GM18873 (cell line): ENCODE measurements around the gene GSX2.
"Not testable (repeated sequence)": the region's sequence is repeated elsewhere in the genome, so short reads cannot be mapped to it uniquely, and the experiment has no call there.

ENCODE experiments used
- ATAC-seq: cut with Tn5 transposase; IDR thresholded peaks from one replicate; pipeline ENCODE4 v1.9.1; 2021; ENCODE audit warnings: mild to moderate bottlenecking, moderate library complexity, moderate number of reproducible peaks; ENCODE audit not compliant: unreplicated experiment, low FRiP score

Gene GSX2

DNA sequence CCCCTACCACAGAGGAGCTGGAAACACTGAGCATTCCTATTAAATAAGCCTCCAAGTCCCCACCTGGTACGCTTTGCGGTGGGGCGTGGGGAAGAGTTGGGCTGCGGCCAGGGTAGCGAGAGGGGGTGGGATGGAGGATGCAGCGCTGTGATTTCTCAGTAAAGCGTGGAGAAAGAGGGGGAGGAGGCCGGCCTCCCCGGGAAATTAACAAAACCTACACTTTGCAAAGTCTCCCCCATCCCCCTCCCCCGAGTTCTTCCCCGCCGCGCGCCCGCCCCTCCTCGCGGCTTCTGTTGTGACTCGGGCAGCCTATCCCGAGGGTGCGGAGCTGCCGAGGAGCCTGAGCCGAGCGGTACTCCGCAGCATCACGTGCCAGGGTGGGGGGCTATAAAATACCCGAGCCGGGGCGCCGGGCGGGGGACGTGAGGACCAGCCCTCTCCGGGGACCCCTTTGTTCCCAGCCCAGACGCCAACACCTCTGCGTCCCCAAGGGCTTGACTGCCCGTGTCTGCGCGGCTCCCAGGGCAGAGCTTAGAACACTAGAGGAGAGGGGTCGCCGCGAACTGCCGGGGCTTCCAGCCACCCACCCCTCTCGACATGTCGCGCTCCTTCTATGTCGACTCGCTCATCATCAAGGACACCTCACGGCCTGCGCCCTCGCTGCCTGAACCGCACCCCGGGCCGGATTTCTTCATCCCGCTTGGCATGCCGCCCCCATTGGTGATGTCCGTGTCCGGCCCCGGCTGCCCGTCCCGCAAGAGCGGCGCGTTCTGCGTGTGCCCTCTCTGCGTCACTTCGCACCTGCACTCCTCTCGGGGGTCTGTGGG lies at the start of gene GSX2:
GSX2 (plus strand) TSS at position 416 of the 827 bp plus-strand sequence; CDS start at position 598, 182 bp downstream.
- ATAC-seq: no peak

DNA sequence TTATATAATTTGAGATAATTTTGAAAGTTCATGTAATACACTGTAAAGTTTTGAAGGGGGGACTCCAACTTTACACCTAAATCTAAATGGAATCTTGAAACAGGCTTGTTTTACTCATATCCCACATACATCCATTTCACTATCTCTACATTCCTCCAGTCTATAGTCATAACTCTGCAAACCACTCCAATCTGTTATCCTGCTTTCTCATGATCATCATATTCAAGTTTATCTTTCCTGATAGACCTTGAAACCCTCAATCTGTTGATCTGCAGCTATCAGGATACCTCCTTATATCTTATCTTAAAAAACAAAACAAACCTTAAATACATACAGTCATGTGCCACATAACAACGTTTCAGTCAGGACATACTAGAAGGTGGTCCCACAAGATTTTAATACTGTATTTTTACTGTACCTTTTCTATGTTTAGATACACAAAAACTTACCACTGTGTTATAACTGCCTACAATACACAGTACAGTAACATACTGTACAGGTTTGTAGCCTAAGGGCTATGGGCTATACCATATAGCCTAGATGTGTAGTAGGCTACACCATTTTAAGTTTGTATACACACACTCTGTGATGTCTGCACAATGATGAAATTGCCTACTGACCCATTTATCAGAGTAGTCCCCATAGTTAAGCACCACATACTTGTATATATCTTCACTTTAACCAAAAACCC lies 49.6 kb upstream of the GSX2 start:
- ATAC-seq: no peak

DNA sequence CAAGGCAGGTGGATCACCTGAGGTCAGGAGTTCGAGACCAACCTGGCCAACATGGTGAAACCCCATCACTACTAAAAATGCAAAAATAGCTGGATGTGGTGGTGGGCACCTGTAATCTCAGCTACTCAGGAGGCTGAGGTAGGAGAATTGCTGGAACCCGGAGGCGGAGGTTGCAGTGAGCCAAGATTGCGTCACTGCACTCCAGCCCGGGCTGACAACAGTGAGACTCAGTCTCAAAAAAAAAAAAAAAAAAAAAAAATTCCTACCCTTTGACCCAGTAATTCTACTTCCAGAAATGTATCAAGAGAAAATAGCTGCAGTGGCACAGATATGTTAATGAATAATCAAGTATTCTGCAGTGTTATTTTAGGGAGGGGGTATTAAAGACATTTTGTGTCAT lies 46.6 kb upstream of the GSX2 start:
- not testable (repeated sequence) for ATAC-seq

DNA sequence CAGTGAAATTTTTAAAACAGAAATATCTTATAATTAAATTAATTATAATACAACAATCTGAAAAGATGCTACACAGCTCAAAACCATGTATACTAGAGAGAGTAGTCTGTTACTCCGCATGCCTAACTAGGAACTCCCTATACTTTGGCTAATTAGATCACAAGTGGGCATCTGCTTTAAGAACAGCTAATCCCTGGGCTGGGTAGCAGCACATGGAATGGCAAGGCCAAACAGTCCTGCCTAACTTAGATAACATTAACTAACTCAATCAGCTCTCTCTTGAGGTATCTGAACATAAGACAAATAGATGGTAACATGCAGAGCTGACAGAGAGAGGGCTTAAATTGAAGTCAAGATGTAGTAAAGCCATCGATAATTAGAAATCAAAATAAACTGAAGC lies 45.5 kb upstream of the GSX2 start:
- no peak for ATAC-seq

DNA sequence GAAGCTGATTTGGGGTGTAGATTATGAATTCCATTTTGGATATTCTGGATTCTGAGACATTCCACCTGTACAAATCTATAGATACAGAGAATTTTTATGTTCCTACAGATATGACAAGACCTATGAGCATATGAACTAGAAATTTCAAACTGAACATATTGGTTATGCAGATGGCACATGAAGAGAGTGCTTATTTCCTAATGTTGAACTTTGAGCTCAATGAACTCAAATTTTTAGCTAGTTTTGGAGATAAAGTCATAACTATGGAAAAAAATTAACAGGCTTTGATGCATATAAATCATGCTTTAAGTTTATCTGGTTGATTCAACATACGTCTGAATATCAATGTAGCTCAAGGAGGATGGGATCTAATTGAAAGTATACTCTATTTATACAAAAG lies 44.5 kb upstream of the GSX2 start:
- no peak for ATAC-seq

DNA sequence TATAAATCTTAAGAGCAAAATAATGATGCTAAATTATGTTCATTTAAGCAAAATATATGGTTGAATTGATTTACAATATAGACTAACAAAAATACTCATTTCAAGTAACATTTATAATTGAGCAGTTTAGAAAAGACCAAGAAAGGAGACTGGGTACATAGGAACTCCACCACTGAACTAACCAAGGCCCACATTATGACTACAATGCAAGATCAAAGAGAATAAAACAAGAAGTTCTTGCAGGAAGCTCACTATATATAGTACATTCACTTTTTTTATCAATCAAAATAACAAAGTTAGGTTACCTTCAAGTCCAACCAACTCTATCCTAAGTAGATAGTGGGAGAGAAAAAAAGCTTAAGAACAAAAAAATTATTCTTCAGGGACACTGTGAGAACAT lies 43.6 kb upstream of the GSX2 start:
- ATAC-seq: no peak

DNA sequence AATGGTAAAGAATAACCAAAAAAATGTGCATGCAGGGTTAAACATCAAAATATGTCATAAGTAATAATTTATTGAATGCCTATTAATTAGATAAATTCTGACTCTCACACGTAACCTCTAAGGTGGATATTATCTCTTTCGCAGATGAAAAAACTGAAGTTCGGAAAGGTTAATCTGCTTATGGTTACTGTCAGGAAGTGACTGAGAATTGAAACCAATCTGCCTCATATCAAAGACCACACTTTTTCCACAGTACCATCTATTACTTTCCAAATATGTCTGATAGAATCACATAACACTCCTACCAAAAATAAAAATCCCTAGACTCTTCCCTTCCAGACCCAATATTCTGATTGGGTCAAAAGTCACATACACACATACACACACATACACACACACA lies 41.8 kb upstream of the GSX2 start:
- ATAC-seq: no peak

DNA sequence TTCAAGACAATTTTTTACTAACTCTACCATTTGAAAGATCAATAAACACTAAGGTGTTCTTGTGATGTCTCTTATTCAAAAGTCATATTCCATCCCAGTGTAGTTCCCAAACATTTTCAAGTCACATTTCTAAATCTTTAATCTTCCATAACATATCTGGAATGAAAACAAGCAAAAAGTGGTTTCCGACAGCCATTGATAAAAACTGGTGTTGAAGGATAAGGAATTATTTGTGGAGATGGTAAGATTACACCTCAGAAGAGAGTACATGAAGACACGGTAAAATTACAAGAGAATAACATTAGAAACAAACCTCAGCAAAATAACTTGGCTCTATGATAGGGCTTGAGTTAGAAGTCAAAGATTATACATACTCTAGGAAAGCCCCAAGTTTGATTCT lies 39.8 kb upstream of the GSX2 start:
- no peak for ATAC-seq

DNA sequence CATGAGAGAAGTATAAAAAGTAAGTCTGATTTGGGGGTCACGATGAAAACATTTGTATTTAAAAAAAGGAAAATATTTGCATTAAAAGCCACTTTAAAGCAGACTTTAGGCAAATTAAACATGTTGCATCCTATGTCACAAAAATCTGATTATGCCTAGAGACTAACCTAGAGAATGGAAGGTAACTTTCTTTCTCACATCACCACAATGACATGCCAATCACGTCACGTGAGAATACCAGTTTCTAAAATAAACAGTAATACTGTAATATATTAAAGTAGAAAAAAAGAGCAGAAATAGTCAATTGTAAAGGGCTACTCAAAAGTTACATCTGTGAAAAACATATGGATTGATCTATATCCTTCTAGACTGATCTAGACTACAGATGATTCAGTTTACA lies 38.9 kb upstream of the GSX2 start:
- no peak for ATAC-seq

DNA sequence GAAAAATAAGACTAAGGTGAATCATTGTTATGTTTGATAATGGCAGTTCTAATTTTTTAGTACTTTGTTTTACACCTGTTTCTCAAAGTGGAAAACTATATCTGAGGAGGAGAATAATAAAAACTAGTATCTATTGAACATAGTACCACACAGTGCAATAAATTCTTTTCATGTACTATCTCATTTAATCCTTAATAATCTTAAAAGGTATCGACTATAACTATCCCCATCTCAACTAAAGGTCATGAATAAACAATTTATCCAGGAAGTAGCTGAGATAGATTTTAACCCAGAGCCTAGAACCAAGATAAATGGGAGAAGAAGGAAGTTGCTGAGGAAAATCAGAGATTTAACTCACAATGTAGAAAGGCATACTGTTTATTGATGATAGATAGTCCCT lies 38.1 kb upstream of the GSX2 start:
- ATAC-seq: no peak

DNA sequence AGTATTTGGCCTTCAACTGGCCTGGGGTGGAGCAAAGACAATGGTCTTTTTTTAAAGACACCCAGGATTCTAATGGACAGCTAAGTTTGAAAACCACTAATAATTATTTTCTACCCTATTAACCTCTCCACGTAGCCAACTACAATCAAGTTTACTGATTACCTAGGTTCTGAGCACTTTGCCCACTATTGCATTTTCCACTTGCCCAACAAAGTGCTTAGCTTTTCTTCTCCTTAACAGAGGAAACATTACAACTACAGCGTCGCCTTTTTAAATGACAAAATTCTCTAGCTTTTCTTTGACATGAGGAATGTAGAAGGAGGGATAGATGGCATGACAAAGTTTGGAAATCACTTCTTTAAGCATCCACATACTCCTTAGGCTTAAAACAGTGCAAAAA lies 37.6 kb upstream of the GSX2 start:
- ATAC-seq: no peak

DNA sequence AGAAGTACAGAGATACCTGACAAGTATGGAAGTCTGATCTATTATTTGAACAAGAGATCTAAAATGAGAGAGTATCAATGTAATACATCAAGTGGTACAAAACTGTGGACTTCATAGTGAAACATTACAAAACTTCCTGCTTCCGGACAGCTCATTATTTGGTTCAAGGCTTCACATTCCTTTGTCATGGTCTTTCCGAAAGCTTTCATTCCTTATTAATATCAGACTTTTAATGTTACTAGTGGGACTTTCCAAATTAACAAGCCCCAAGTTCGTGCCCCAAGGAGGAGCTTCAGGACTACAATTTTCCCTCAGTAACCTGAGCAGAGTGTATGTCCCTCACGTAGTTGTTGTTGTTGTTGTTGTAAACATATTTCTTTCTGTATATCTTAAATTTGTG lies 36.7 kb upstream of the GSX2 start:
- no peak for ATAC-seq

DNA sequence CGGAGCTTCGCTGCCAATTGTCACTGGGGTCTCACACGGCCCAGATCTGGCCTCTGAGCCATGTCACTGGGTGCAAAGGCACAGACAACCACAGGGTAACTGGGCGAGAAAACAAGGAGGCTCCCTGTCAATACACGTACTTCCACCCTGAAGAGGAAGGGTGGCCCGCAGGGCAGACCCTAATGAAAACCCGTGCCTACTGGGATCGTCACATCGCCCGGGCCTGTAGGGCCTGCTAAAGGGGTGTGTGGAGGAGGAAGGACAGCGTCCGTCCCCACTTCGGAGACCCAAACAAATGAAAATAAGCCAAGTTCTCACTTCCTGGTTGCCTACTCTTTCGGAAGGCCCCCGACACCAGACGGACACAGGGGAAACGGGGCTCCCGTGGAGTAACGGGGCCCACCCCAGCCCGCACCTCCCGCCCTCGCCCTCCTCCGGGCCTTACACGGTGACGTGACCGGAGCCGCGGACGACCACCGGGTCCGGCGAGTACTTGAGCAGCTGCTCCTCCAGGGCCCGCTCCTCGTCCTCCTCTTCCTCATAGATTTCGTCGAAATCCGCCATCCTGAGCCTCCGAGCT lies 36.1 kb upstream of the GSX2 start:
- ATAC-seq: peak; percentile 21

DNA sequence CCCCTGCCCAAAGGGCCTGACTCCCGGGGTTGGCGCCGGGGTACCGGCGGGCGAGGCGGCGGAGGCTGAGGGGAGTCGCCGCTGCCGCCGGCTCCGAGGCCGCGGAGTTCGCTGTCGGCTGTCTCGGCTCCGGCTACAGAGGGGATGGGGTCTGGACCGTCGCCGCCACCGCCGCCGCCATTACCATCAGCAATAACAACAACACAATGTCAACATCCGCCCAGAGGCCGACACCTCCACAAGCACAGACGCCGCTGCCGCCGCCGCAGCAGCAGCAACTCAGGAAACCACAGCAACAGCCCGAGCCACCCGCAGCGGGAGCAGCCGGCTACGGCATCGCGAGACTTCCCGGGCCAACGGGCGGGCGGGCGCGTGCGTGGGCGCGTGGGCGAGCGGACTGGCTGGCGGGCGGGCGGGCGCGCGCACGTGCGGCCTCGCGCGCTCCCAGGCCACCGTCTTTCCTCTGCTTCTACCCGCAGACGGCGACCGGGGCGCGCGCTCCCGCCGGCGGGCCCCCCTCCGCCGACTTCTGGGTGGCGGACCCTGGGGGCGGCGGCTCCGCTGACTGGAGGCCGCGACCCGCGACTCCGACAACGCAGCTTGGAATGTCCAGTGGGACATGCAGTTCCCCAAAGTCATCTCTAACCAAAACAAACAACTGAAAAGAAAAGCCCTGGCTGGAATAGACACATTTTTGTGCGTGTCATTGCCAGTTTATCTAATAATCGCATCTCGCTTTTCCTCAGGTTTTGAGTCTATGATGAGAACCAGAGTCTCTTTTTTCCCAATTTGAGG lies 35.4 kb upstream of the GSX2 start, which contains the start of gene CHIC2:
CHIC2 (minus strand) TSS at position 289 of the 795 bp plus-strand sequence. CDS start 305 bp downstream, outside the sequence.
- peak; percentile 97 for ATAC-seq

DNA sequence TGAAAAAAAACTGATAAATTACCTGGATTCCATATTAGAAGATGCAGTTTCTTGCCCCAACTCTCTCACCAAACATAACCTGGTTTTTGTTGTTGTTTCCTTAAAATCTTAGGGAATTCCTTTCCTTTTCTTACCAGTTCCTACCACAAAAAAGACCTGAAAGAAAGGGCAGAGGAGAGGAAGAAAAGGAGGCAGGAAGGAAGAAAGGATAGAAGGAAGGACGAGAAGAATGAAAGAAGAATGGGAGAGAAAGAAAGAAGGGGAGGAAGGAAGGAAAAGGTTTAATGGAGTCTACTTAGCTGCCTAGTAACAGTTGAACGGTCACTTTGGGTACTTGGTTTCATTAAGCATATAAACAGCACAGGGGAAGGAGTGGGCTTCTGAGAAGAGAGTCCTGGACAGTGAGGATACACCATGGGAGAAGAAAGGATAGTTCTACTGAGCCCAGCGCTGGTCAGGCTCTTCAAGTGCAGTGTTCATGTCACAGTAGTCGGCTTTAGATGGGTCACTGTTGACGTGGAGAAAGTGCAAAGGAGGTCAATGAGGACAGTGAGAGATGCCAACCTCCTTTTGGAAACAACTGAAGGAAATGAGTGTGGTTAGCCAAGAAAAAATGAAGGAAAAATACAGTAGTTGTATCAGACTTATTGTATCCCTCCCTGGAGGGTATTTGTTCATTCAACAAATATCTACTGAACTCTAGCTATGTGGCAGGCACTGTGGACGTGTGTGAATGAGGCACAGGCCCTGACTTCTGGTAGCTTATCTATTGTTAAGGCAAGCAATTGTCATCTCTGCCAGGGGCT lies 34.5 kb upstream of the GSX2 start:
- ATAC-seq: no peak

DNA sequence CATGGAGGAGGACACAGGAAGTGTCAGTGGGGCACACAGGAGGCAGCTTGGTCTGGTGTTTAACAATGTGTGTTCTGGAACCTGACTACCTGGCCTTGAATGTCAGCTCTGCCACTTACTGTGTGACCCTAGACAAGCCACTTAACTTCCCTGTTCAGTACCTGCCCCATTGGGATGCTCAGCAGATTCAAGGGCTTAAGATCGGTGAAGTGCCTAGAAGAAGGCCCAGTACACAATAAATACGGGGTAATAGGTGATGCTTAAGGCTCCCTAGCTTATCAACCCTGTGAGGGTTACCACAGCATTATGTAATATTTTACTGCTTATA lies 33.9 kb upstream of the GSX2 start:
- ATAC-seq: no peak

DNA sequence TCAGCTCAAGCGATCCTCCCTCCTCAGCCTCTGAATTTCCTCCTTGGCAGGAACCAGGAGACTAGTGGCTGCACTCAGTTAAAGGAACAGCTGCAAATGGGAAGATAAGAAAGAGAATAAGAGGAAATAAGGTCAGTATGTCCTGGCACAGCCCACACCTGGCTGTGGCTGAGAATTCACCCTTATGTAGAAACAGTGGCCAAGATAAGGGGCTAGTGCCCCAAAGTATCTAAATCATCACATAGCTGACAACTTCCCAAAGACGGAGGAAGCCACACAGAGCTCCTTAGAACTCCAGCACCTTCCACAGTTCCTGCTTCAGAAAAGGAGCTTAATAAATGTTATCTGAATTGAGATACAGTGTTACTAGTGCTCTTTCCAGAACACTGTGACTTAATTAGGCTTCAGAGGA lies 33.2 kb upstream of the GSX2 start:
- no peak for ATAC-seq

DNA sequence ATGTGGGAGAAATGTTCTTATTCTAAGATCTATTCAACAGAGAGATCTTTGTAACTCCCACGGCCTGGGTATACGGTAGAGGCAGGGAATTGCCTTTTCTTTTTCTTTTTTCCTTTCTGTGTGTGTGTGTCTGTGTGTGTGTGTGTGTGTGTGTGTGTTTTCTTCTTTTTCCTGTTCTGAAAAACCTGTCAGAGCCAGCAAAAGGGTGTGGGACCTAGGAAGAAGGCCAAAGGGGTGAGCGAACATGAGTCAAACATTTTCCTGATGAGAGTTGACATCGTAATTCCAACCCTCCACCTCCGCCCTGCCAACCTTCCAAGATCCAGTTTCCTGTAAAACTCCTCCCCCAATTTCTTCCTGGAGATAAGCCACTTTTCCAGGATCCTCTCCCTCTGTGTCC lies 32.8 kb upstream of the GSX2 start:
- ATAC-seq: no peak

DNA sequence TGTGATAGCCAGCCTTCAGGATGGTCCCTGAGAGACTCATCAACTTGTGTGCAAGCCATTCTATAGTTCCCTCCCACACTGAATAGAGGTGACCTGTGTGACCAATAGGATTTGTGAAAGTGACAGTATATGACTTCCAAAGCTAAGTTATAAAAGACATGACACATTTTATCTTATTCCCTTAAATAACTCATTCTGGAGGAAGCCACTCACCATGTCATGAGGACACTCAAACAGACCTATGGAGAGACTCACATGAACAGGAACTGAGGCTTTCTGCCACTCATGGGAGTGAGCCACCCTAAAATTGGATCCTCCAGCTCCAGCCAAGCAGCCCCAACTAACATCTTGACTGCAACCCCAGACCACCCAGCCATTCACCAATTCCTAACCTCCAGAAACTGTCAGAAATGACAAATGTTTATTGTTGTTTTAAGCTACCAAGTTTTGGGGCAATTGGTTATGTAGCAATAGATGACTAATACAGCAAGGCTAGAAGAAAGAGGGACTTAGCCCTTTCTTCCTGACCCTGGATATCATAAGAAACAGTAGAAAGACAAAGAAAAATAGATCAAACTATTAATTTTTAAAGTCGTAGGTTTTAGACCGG lies 26.6 kb upstream of the GSX2 start:
- no peak for ATAC-seq

DNA sequence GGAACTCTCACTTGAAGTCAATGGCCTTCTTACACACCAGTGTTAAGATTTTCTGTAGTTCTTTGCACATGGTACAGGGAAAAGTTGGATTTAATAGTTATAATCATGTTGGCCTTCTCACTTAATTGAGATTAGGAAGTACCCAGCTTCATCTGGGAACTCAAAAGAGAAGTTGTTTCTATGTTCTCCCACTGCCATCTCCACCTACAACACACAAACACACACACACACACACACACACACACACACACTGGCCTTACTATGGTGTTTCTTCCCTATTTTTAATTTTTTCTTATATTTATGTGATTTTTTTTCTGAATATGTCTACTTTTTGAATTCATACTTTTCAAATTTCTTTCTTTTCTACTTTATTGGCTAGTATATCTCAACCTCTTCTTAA lies 25.6 kb upstream of the GSX2 start:
- ATAC-seq: no peak
